ENCODE measurements around the gene DIAPH1.
A peak's percentile ranks its signal among the peaks of the same experiment; 100 is the strongest.

DIAPH1 gene

DNA sequence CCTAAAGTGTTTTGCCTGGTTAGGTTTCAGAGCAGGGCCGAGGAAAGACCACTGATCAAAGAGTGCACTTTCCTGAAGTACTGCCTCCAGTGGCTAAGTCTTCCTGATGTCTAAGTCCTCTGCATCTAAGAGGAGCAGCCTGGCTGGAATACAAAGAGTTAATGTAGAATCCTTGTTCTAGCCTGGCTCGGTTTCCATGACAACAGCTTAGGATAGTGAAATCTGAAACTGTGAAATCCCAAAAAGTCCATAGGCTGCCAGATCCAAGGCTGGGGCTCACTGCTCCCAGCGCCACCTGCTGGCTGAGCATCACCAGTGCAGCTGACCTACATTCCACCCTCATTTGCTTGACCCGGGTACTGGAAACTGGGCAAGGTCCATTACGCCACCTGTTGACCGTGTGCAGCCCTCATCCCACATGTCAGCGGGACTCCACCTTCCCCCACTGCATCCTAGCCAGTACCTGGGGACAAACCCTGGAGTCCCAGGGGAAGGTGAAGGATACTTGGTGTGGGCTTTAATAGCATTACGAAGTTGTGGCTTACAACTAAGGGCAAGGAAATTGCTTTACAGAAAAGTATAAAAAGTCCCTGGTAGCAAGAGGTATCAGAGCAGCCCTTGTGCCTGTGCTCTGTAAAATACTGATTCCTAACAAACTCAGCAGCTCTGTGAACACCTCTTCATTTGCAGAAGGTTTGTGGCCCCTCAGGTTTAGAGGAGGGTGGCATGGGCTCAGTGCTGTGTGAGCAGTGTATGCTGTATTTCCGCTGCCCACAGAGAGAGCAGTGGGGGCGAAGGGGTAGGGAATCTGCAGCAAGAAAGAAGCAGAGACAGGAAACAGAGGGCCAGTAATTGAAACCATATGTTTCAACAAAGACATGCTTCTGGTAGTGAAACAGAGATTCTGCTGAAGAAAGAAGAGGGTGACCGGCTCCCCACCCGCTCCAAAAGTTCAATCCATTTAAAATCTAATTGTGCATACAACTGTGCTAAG is 93.9 kb downstream of the DIAPH1 start:
- POLR2A ChIA-PET = interaction anchor here (1.5 kb wide), 1 partner anchor 104 kb away, joined by 6 read pairs; the partner anchor contains the start of gene PCDHGA11
- no peak overlapping the region for H3K4me3 ChIP-seq (ENCODE audit: low read depth, low read length)
- peaks cover 11% of the 10 kb centered on the region for H3K4me1 ChIP-seq (ENCODE audit: control insufficient read depth, insufficient read depth, low read length)
- TF ChIP-seq ZNF2 (tag by site-specific recombination; IDR thresholded peaks at IDR 0.05) = peak; percentile 83; the same call in 1 of the 2 replicates
- peak; percentile 59; the same call in 1 of the 2 replicates for TF ChIP-seq ZEB2 (tag by site-specific recombination; IDR thresholded peaks at IDR 0.05)
- 0 out of 2 replicates have a peak, but pooled peaks have one; percentile 35 for TF ChIP-seq SP7 (tag by site-specific recombination; IDR thresholded peaks at IDR 0.05)
- TF ChIP-seq ZNF600 (tag by site-specific recombination; IDR thresholded peaks at IDR 0.05) = peak; percentile 76
- TF ChIP-seq ZNF140 (tag by site-specific recombination; IDR thresholded peaks at IDR 0.05) = no peak
- TF ChIP-seq, protein P1, sequence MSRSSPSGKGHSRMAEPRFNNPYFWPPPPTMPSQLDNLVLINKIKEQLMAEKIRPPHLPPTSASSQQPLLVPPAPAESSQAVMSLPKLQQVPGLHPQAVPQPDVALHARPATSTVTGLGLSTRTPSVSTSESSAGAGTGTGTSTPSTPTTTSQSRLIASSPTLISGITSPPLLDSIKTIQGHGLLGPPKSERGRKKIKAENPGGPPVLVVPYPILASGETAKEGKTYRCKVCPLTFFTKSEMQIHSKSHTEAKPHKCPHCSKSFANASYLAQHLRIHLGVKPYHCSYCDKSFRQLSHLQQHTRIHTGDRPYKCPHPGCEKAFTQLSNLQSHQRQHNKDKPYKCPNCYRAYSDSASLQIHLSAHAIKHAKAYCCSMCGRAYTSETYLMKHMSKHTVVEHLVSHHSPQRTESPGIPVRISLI (tag by site-specific recombination; IDR thresholded peaks at IDR 0.05) = no peak
- TF ChIP-seq ZNF175 (tag by site-specific recombination; IDR thresholded peaks at IDR 0.05) = no peak
- TF ChIP-seq, protein P2, sequence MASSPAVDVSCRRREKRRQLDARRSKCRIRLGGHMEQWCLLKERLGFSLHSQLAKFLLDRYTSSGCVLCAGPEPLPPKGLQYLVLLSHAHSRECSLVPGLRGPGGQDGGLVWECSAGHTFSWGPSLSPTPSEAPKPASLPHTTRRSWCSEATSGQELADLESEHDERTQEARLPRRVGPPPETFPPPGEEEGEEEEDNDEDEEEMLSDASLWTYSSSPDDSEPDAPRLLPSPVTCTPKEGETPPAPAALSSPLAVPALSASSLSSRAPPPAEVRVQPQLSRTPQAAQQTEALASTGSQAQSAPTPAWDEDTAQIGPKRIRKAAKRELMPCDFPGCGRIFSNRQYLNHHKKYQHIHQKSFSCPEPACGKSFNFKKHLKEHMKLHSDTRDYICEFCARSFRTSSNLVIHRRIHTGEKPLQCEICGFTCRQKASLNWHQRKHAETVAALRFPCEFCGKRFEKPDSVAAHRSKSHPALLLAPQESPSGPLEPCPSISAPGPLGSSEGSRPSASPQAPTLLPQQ (tag by site-specific recombination; IDR thresholded peaks at IDR 0.05) = 0 out of 2 replicates have a peak, but pooled peaks have one; percentile 25
- TF ChIP-seq ZNF660 (tag by site-specific recombination; IDR thresholded peaks at IDR 0.05) = peak; percentile 89
- TF ChIP-seq, protein P3, sequence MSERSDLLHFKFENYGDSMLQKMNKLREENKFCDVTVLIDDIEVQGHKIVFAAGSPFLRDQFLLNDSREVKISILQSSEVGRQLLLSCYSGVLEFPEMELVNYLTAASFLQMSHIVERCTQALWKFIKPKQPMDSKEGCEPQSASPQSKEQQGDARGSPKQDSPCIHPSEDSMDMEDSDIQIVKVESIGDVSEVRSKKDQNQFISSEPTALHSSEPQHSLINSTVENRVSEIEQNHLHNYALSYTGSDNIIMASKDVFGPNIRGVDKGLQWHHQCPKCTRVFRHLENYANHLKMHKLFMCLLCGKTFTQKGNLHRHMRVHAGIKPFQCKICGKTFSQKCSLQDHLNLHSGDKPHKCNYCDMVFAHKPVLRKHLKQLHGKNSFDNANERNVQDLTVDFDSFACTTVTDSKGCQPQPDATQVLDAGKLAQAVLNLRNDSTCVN (tag by site-specific recombination; optimal IDR thresholded peaks at IDR 0.05) = peak; percentile 14
- TF ChIP-seq, protein P4, sequence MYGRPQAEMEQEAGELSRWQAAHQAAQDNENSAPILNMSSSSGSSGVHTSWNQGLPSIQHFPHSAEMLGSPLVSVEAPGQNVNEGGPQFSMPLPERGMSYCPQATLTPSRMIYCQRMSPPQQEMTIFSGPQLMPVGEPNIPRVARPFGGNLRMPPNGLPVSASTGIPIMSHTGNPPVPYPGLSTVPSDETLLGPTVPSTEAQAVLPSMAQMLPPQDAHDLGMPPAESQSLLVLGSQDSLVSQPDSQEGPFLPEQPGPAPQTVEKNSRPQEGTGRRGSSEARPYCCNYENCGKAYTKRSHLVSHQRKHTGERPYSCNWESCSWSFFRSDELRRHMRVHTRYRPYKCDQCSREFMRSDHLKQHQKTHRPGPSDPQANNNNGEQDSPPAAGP (tag by site-specific recombination; IDR thresholded peaks at IDR 0.05) = 0 out of 2 replicates have a peak, but pooled peaks have one; percentile 28
- TF ChIP-seq ZFP37 (tag by site-specific recombination; IDR thresholded peaks at IDR 0.05) = peak; percentile 72; the same call in 1 of the 2 replicates
- no peak for TF ChIP-seq ZNF830 (tag by site-specific recombination; IDR thresholded peaks at IDR 0.05; ENCODE audit: low read depth)
- 0 out of 2 replicates have a peak, but pooled peaks have one; percentile 15 for TF ChIP-seq MZF1 (tag by site-specific recombination; IDR thresholded peaks at IDR 0.05; ENCODE audit: borderline replicate concordance)
- TF ChIP-seq, protein P5, sequence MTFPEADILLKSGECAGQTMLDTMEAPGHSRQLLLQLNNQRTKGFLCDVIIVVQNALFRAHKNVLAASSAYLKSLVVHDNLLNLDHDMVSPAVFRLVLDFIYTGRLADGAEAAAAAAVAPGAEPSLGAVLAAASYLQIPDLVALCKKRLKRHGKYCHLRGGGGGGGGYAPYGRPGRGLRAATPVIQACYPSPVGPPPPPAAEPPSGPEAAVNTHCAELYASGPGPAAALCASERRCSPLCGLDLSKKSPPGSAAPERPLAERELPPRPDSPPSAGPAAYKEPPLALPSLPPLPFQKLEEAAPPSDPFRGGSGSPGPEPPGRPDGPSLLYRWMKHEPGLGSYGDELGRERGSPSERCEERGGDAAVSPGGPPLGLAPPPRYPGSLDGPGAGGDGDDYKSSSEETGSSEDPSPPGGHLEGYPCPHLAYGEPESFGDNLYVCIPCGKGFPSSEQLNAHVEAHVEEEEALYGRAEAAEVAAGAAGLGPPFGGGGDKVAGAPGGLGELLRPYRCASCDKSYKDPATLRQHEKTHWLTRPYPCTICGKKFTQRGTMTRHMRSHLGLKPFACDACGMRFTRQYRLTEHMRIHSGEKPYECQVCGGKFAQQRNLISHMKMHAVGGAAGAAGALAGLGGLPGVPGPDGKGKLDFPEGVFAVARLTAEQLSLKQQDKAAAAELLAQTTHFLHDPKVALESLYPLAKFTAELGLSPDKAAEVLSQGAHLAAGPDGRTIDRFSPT (tag by site-specific recombination; IDR thresholded peaks at IDR 0.05) = 0 out of 2 replicates have a peak, but pooled peaks have one; percentile 26
- no peak; the same call in 1 of the 2 replicates for TF ChIP-seq ZNF394 (tag by site-specific recombination; IDR thresholded peaks at IDR 0.05; ENCODE audit: borderline replicate concordance)
- peak; percentile 62; the same call in 1 of the 2 replicates for TF ChIP-seq SCRT1 (tag by site-specific recombination; IDR thresholded peaks at IDR 0.05; ENCODE audit: borderline replicate concordance)
- peak; percentile 22; the same call in 1 of the 2 replicates for TF ChIP-seq ZBTB20 (tag by site-specific recombination; IDR thresholded peaks at IDR 0.05)
- 0 out of 2 replicates have a peak, but pooled peaks have one; percentile 12 for TF ChIP-seq ZNF629 (tag by site-specific recombination; IDR thresholded peaks at IDR 0.05)
- no peak for TF ChIP-seq ZNF777 (tag by site-specific recombination; IDR thresholded peaks at IDR 0.05; ENCODE audit: borderline replicate concordance)
- TF ChIP-seq ZNF76 (tag by site-specific recombination; IDR thresholded peaks at IDR 0.05; ENCODE audit: borderline replicate concordance, low read depth) = no peak
- TF ChIP-seq, protein P6, sequence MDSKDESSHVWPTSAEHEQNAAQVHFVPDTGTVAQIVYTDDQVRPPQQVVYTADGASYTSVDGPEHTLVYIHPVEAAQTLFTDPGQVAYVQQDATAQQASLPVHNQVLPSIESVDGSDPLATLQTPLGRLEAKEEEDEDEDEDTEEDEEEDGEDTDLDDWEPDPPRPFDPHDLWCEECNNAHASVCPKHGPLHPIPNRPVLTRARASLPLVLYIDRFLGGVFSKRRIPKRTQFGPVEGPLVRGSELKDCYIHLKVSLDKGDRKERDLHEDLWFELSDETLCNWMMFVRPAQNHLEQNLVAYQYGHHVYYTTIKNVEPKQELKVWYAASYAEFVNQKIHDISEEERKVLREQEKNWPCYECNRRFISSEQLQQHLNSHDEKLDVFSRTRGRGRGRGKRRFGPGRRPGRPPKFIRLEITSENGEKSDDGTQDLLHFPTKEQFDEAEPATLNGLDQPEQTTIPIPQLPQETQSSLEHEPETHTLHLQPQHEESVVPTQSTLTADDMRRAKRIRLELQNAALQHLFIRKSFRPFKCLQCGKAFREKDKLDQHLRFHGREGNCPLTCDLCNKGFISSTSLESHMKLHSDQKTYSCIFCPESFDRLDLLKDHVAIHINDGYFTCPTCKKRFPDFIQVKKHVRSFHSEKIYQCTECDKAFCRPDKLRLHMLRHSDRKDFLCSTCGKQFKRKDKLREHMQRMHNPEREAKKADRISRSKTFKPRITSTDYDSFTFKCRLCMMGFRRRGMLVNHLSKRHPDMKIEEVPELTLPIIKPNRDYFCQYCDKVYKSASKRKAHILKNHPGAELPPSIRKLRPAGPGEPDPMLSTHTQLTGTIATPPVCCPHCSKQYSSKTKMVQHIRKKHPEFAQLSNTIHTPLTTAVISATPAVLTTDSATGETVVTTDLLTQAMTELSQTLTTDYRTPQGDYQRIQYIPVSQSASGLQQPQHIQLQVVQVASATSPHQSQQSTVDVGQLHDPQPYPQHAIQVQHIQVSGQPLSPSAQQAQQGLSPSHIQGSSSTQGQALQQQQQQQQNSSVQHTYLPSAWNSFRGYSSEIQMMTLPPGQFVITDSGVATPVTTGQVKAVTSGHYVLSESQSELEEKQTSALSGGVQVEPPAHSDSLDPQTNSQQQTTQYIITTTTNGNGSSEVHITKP (tag by site-specific recombination; IDR thresholded peaks at IDR 0.05) = no peak; the same call in 1 of the 2 replicates
- TF ChIP-seq IKZF3 (tag by site-specific recombination; IDR thresholded peaks at IDR 0.05) = peak; percentile 88
- TF ChIP-seq ZNF473 (tag by site-specific recombination; IDR thresholded peaks at IDR 0.05) = no peak

More for the DNA sequence above, 93.9 kb downstream of the DIAPH1 start:
- H3K36me3 ChIP-seq (ENCODE audit: control insufficient read depth in 2 of 2, insufficient read depth in 1 of 2, low read length in 2 of 2) = peaks cover 33 to 95% of the 10 kb centered on the region in 2 experiments
- CTCF ChIA-PET = interaction anchor here (0.5 to 10.9 kb wide), 46 partner anchors 10 to 328 kb away, joined by 3 to 160 read pairs (median 5); partner anchors contain the start of genes PCDHB14, PCDHGA10, PCDHGA11 and PCDHGA12
- H3K27ac ChIP-seq (ENCODE audit: extremely low read depth, low read depth, low read length) = no peak overlapping the region
- H3K9me3 ChIP-seq (ENCODE audit: control insufficient read depth, insufficient read depth, low read depth, low read length) = no peaks in the 10 kb centered on the region
